Liver (tissue), 5 donors: Measurements from ENCODE around the gene SUSD4. TPM values are rescaled to one million over a fixed set of nuclear protein-coding genes. Genes with fewer than 3 reads are reported as not detected.

ENCODE experiments used
- polyA plus RNA-seq, 2 donors: library from polyadenylated mRNA; stranded (reverse) in 1 of 2; unstranded in 1 of 2; fragments of 200-250 nt in 1 of 2; fragments of >200 nt in 1 of 2; fragmentation: Nextera tagmentation in 1 of 2; extraction: Ambion mirVana in 1 of 2; gene quantifications; one replicate each; pipeline versions ENCODE4 v1.2.1 to v1.2.3, GENCODE V29; 2013 to 2015
- small RNA-seq: library from RNA; depleted of rRNA; stranded (forward); fragments of <200 nt; gene quantifications from one replicate; pipeline ENCODE3, GENCODE V24; 2014
- total RNA-seq, 2 donors: library from RNA; depleted of rRNA; stranded (reverse); fragments of >200 nt; gene quantifications; one replicate each; pipeline ENCODE4 v1.2.3, GENCODE V29; 2014
- donor health status: healthy.
- donor health status: healthy.
- donor health status: healthy.

Gene SUSD4
- total and polyA plus RNA-seq, 4 donors: 1.1 to 3.8 (median 1.8) TPM

Small RNAs within 50 kb of the gene (small RNA-seq; reads per million reads assigned to genes)
- not detected for gene RNU4-57P

Other genes with a start within 250 kb of the SUSD4 start
- 1 to 10 TPM in 1 of 2 donors, under 1 TPM in 1; 0.93 to 2.4 TPM for gene TLR5, start 220.9 kb downstream of the SUSD4 start, total RNA-seq
- gene TLR5, start 220.9 kb downstream of the SUSD4 start, polyA plus RNA-seq: 1 to 10 TPM; 1.1 to 2.0 TPM
- not detected for gene CCDC185, start 29.2 kb upstream of the SUSD4 start, total RNA-seq
- not detected for gene CCDC185, start 29.2 kb upstream of the SUSD4 start, polyA plus RNA-seq